Heart left ventricle (tissue), 16 donors: ENCODE measurements around the gene CRYL1. TPM values are rescaled to one million over a fixed set of nuclear protein-coding genes. Genes with fewer than 3 reads are reported as not detected.

Experiments
- ATAC-seq, 4 donors: fragments of 200-7000 bp; cut with Tn5 transposase; one replicate each; pipeline ENCODE4 v1.9.1; 2020 to 2022; ENCODE audit warnings: moderate library complexity in 4 of 4, mild to moderate bottlenecking in 3 of 4, moderate number of reproducible peaks in 1 of 4
- DNase-seq, 5 donors: peaks; one replicate each; pipeline ENCODE4 v3.0.0-alpha.2; 2020
- H3K27ac ChIP-seq, 12 donors: fragments of 200-600 bp; sonication (generic) in 4 of 12; one replicate each; pipeline versions ENCODE4 v1.5.0 to v1.8.0; 2016 to 2022; ENCODE audit warnings: mild to moderate bottlenecking in 2 of 12
- H3K27me3 ChIP-seq, 9 donors: fragments of 200-600 bp; sonication (generic) in 2 of 9; one replicate each; pipeline versions ENCODE4 v1.5.1 to v1.8.0; 2016 to 2022; ENCODE audit warnings: mild to moderate bottlenecking in 3 of 9
- H3K36me3 ChIP-seq, 9 donors: fragments of 200-600 bp; sonication (generic) in 2 of 9; one replicate each; pipeline versions ENCODE4 v1.5.0 to v1.8.0; 2018 to 2022; ENCODE audit warnings: mild to moderate bottlenecking in 2 of 9
- H3K4me1 ChIP-seq, 12 donors: fragments of 200-600 bp; sonication (generic) in 4 of 12; one replicate each; pipeline versions ENCODE4 v1.5.0 to v1.8.0; 2016 to 2022; ENCODE audit warnings: mild to moderate bottlenecking in 3 of 12
- H3K4me3 ChIP-seq, 12 donors: fragments of 200-600 bp; sonication (generic) in 4 of 12; one replicate each; pipeline versions ENCODE4 v1.5.0 to v1.8.0; 2017 to 2022; ENCODE audit warnings: mild to moderate bottlenecking in 9 of 12, moderate library complexity in 4 of 12
- H3K9me3 ChIP-seq, 12 donors: fragments of 200-600 bp; sonication (generic) in 4 of 12; one replicate each; pipeline versions ENCODE4 v1.5.0 to v1.8.0; 2016 to 2022; ENCODE audit warnings: mild to moderate bottlenecking in 1 of 12
- CTCF ChIP-seq, 12 donors: fragments of 200-600 bp; sonication (generic) in 4 of 12; IDR thresholded peaks; one replicate each; pipeline versions ENCODE4 v1.5.0 to v1.8.0; 2018 to 2022; ENCODE audit warnings: antibody characterized with exemption in 12 of 12, mild to moderate bottlenecking in 5 of 12
- POLR2A ChIP-seq, 2 donors: fragments of 450-650 bp; IDR thresholded peaks; one replicate each; pipeline ENCODE4 v1.6.1; 2017; ENCODE audit warnings: antibody characterized with exemption in 2 of 2, mild to moderate bottlenecking in 2 of 2, moderate library complexity in 2 of 2
- WGBS, 4 donors: extraction: QIAGEN DNeasy Blood & Tissue Kit in 2 of 4; methylation state at CpG; one replicate each; pipeline versions ENCODE4 v1.1.5 to v1.1.7; 2013 to 2018; 5-methylcytosine and 5-hydroxymethylcytosine counted together
- intact Hi-C, 10 donors: fragments of 100-400 bp; cut with DNase I; formaldehyde crosslinking; loops; one replicate each; pipeline versions ENCODE4 v1.11.1 to v1.14.2; 2022
- polyA plus RNA-seq, 2 donors: library from polyadenylated mRNA; stranded (reverse); fragments of 200-250 nt; gene quantifications; one replicate each; pipeline ENCODE4 v1.2.3, GENCODE V29; 2013
- total RNA-seq, 9 donors: library from RNA; depleted of rRNA in 2 of 9; stranded (reverse); fragments of >200 nt in 2 of 9; fragmentation: NEBNext Ultra II Directional in 3 of 9; extraction: Animal tissue kit (Norgen Biotek cat#: 25700) in 3 of 9; gene quantifications; one replicate each; pipeline versions ENCODE4 v1.1.0 to v1.2.4, GENCODE V29; 2016 to 2023
- donor health status: ischemic (EF 13 %, LVEDD 7.1; RV severe dilation, severe dysfunction).
- donor health status: healthy with polysubstance abuse.
- donor health status: DM: no; HTN: yes; CAD: no.
- donor health status: DM: no; HTN: no; CAD: no.
- donor health status: ischemic (EF 25% LVEDD 6.9; RV normal size, moderate dysfunction).
- donor health status: ischemic (EF 25% LVEDD 5.7; RV mildly dilated, moderate dysfunction).
- donor health status: healthy.
- donor health status: DM: yes; HTN: yes; CAD: no.
- donor health status: ischemic (EF 35%, LVEDD 5.7; RV mildly dilated, moderate dysfunction).
- donor health status: nonischemic (EF 11% LVEDD 7.7; RV severe dilation, severe dysfunction).
- donor health status: DM: yes; HTN: yes; CAD: no.
- donor health status: PGD.
- donor health status: ischemic (EF 29% LVEDD 5.4; RV normal size, mild dysfunction).
- donor health status: nonischemic (EF 23%, LVEDD 6.1; RV moderate dilation, normal function).

Gene CRYL1
- total and polyA plus RNA-seq, 11 donors, result 10.7 to 36.5 (median 20.9) TPM

DNA sequence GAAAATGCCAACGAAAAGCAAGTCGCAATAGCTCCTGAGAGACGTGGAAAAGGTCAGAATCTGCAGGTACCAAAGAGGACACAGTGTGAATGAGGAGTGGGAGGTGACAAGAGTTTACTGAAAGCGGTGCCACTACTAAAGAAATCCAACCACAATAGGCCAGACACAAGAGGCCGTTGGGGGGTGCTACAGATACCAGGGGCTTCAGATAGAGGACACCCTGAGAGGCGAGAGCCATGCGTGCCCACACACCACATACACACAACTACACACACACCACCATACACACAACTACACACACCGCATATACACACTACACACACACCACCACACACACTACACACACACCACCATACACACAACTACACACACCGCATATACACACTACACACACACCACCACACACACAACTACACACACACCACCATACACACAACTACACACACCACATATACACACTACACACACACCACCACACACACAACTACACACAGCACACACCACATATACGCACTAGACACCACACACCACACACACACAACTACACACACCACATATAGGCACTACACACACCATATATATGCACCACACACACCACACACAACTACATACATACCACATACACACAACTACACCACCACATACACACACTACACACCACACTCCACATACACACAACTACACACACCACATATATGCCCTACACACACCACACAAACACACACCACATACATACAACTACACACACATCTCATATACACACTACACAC, 28.5 kb downstream of the CRYL1 start:
- TF ChIP-seq POLR2A (IDR thresholded peaks at IDR 0.05) (no peak), CTCF (IDR thresholded peaks at IDR 0.05) (no peak)
- intact Hi-C loops, result loop anchor here (5.0 to 10.0 kb wide), 10 partner anchors 205 to 430 kb away; partner anchors contain the start of genes IL17D (in 5 of the 10) and GJB2 (in 1 of the 10)
- Histone ChIP-seq H3K4me1 (peaks cover 0 to 21% (median 4%) of the 10 kb centered on the region in 12 donors), H3K4me3 (no peak overlapping the region), H3K27ac (no peak overlapping the region), H3K36me3 (peaks cover 0 to 2% (median 0%) of the 10 kb centered on the region in 9 donors), H3K27me3 (no peaks in the 10 kb centered on the region), H3K9me3 (peaks cover 0 to 11% (median 0%) of the 10 kb centered on the region in 12 donors)
- WGBS, 4 donors, result 76 to 81% (median 78%) methylated on average over 10 of the region's 10 CpGs
- DNase-seq, result no peak
- ATAC-seq, result no peak

- Histone ChIP-seq H3K4me1 (peaks cover 0 to 14% (median 4%) of the 10 kb centered on the region in 12 donors), H3K4me3 (peak overlapping the region in 6 of 12 donors; percentile 11 to 41 (median 24)), H3K27ac (peak overlapping the region in 3 of 12 donors; percentile 9 to 45 (median 42)), H3K9me3 (peaks cover 0 to 8% (median 0%) of the 10 kb centered on the region in 12 donors), H3K36me3 (peaks cover 0 to 2% (median 0%) of the 10 kb centered on the region in 9 donors), H3K27me3 (no peaks in the 10 kb centered on the region)
- WGBS, 4 donors, result 26 to 30% (median 29%) methylated on average over 14 of the region's 14 CpGs
- intact Hi-C loops, result loop anchor here (1.0 to 10.0 kb wide), 13 partner anchors 207 to 432 kb away; partner anchors contain the start of genes IL17D (in 5 of the 10) and GJB2 (in 1 of the 10)
- DNase-seq (peak in 3 of 5 donors; percentile 36 to 52 (median 41)), ATAC-seq (peak; percentile 49 to 81 (median 78))
- no peak for TF ChIP-seq POLR2A (IDR thresholded peaks at IDR 0.05)
- peak; percentile 91 to 99 (median 96) for TF ChIP-seq CTCF (IDR thresholded peaks at IDR 0.05)
Observed at GRCh38 chr13:20495087-20496023, 30.3 kb downstream of the CRYL1 start.

DNA sequence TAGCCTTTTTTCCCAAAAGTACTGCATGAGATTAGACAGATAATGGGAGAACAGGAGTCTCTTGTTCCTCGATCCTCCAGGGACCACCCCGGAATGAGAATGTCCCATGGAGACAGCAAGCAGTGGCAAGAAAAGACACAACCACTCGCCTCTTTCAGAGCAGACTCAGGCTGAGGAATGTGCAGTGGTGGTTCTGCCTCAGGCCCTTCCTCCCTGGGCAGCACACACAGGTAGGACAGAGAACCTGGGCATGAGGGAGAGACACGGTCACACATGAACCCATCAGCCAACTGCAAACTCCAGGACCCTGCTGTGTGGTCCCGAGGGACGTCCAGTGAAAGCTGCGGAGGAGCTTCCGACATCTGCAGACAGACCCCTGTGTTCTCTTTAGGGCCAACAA, 31.0 kb downstream of the CRYL1 start:
- ATAC-seq (peak in 2 of 4 donors; percentile 17 to 21), DNase-seq (no peak)
- Histone ChIP-seq H3K9me3 (peaks cover 0 to under 1% (median 0%) of the 10 kb centered on the region in 12 donors), H3K27me3 (no peaks in the 10 kb centered on the region), H3K36me3 (no peaks in the 10 kb centered on the region), H3K4me1 (peaks cover 0 to 14% (median 4%) of the 10 kb centered on the region in 12 donors), H3K4me3 (no peak overlapping the region), H3K27ac (peak overlapping the region in 1 of 12 donors; percentile 45)
- WGBS, 4 donors, result 40 to 55% (median 46%) methylated on average over 8 of the region's 8 CpGs
- intact Hi-C loops, result loop anchor here (1.0 to 10.0 kb wide), 14 partner anchors 208 to 433 kb away; partner anchors contain the start of genes IL17D (in 5 of the 10) and GJB2 (in 1 of the 10)
- TF ChIP-seq CTCF (IDR thresholded peaks at IDR 0.05), result no peak
- no peak for TF ChIP-seq POLR2A (IDR thresholded peaks at IDR 0.05)
